ENCODE data around the gene SHTN1. TPM values are rescaled to one million over a fixed set of nuclear protein-coding genes. Genes with fewer than 3 reads are reported as not detected.

The SHTN1 gene
- total and polyA plus RNA-seq, 10 of the 15 experiments (the other 5 are each of a cell fraction or from before 2014, with no cell fraction given), result 0.79 to 4.0 (median 2.0) TPM

DNA sequence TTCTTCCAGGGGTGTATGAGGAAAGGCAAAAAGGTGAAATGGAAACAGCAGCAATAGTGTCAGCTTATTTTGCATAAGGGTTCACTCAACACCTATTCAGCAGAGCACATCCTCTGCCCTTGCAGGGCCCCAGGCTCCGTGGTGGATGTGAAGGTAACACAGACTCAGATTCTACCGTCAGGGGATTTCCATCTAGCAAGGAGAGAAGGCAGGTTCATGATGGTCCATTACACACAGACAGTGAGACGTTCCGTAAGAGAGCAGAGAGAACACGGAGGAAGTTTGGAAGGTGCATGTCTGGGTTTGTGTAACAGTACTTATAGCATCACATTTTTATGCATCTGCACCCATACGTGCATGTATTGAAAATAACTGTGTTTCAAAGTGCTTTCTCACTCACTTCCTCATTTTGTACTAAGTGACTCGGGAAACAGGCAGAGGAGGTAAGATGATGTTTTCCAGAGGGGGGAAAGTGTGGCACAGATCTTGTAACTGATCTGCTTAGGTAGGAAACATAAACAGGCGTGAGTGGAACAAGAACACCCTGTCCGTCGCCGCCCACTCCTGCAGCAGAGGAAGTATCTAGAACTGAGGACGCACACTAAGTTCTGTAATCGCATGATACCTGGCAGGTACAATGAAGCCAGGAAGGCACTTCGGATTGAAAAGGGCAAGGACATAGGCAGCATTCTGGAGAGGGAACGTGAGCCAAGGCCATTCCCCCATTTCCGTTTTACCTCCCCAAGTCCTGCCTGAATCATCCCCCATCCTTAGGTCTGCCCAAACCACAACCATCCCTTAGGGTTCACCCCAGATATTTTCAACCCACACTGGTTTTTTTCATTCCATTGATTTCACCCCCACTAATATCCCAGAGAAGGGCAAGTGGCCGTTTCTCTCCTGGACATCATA, 156.7 kb downstream of the SHTN1 start (continued):
- TF ChIP-seq IKZF2 (IDR thresholded peaks at IDR 0.05) (peak; percentile 21 to 49; a peak in 3 of 4 replicates), SUZ12 (IDR thresholded peaks at IDR 0.05; ENCODE audit: unreplicated experiment) (no peak), POU2F2 (IDR thresholded peaks at IDR 0.05; ENCODE audit: borderline replicate concordance, low read depth, low read length) (0 out of 3 replicates have a peak, but pooled peaks have one; percentile 53), RCOR1 (conservative IDR thresholded peaks at IDR 0.05; ENCODE audit: low read depth, low read length) (0 out of 2 replicates have a peak, but pooled peaks have one; percentile 40), CREB1 (IDR thresholded peaks at IDR 0.05; ENCODE audit: low read depth) (peak; percentile 43; the same call in 1 of the 2 replicates), BHLHE40 (IDR thresholded peaks at IDR 0.05; ENCODE audit: borderline replicate concordance in 1 of 2, low read depth in 2 of 2, low read length in 1 of 2) (0 out of 4 replicates have a peak, but pooled peaks of 1 of the 2 experiments have one; percentile 15), CREM (IDR thresholded peaks at IDR 0.05; ENCODE audit: low read depth) (peak; percentile 35; the same call in 1 of the 2 replicates), IKZF1 (conservative IDR thresholded peaks at IDR 0.05) (0 out of 2 replicates have a peak, but pooled peaks have one; percentile 21), POLR2A (IDR thresholded peaks at IDR 0.05; ENCODE audit: low read depth, low read length) (0 out of 2 replicates have a peak, but pooled peaks have one; percentile 39)
- TF ChIP-seq, protein P1, sequence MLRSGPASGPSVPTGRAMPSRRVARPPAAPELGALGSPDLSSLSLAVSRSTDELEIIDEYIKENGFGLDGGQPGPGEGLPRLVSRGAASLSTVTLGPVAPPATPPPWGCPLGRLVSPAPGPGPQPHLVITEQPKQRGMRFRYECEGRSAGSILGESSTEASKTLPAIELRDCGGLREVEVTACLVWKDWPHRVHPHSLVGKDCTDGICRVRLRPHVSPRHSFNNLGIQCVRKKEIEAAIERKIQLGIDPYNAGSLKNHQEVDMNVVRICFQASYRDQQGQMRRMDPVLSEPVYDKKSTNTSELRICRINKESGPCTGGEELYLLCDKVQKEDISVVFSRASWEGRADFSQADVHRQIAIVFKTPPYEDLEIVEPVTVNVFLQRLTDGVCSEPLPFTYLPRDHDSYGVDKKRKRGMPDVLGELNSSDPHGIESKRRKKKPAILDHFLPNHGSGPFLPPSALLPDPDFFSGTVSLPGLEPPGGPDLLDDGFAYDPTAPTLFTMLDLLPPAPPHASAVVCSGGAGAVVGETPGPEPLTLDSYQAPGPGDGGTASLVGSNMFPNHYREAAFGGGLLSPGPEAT (IDR thresholded peaks at IDR 0.05; ENCODE audit: low read depth), result peak; percentile 74

All from GM12878 (cell line).